Erythroblast (primary cell): ENCODE data around the gene ZFHX3.

Experiments used
- GATA1 ChIP-seq: IDR thresholded peaks from 2 replicates; pipeline ENCODE4 v1.6.1; 2011; ENCODE audit warnings: low read depth, mild to moderate bottlenecking, control low read depth, low read length, moderate library complexity
- POLR2A ChIP-seq: IDR thresholded peaks from 2 replicates; pipeline ENCODE4 v1.6.1; 2011; ENCODE audit warnings: mild to moderate bottlenecking, low read length

DNA sequence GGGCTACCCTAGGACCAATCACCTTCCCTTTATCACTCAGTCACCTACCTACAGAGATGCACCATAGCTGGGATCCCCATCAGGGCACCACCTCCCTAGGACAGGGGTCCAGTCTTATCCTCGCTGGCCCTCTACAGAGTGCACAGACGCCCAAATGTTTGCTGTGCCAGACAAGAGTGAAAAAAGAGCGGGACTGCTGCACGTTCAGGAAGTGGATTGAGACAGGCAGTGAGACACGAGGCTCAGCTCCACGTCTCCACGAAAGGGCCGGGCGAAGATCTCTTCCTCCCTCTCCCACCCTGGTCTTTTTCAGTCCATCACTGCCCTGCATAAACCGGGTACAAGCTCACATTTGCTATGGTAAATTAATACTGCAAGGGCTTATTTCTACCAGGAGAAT is 95.5 kb downstream of the ZFHX3 start:
- TF ChIP-seq POLR2A (no peak), GATA1 (no peak)
